ENCODE data around the gene CCDC51. TPM values are rescaled to one million over a fixed set of nuclear protein-coding genes. Genes with fewer than 3 reads are reported as not detected.

The CCDC51 gene
- total and polyA plus RNA-seq, 2 of the 13 experiments (the other 11 are each of a cell fraction or from before 2014, with no cell fraction given) = 18.1 to 29.4 TPM

- TF ChIP-seq RXRB (CRISPR knock-in tag; IDR thresholded peaks at IDR 0.05; ENCODE audit: borderline replicate concordance) (peak; percentile 60; the same call in 1 of the 2 replicates), NFKBIZ (CRISPR knock-in tag; IDR thresholded peaks at IDR 0.05) (no peak; the same call in 1 of the 2 replicates), ZBTB26 (CRISPR knock-in tag; IDR thresholded peaks at IDR 0.05; ENCODE audit: borderline replicate concordance) (no peak; the same call in none of the 2 replicates), ZFP1 (CRISPR knock-in tag; IDR thresholded peaks at IDR 0.05) (0 out of 2 replicates have a peak, but pooled peaks have one; percentile 71), HDAC6 (IDR thresholded peaks at IDR 0.05; ENCODE audit: low read depth, low read length) (no peak), ZNF770 (CRISPR knock-in tag; IDR thresholded peaks at IDR 0.05) (peak; percentile 86), HMGXB3 (CRISPR knock-in tag; IDR thresholded peaks at IDR 0.05; ENCODE audit: borderline replicate concordance) (peak; percentile 84), ZNF264 (CRISPR knock-in tag; IDR thresholded peaks at IDR 0.05) (no peak), ZFP91 (CRISPR knock-in tag; IDR thresholded peaks at IDR 0.05; ENCODE audit: borderline replicate concordance) (peak; percentile 99), FOXP4 (CRISPR knock-in tag; IDR thresholded peaks at IDR 0.05) (no peak), KDM5B (CRISPR knock-in tag; IDR thresholded peaks at IDR 0.05; ENCODE audit: borderline replicate concordance) (peak; percentile 70; the same call in 1 of the 2 replicates), BRCA1 (CRISPR knock-in tag; IDR thresholded peaks at IDR 0.05) (no peak), ZNF253 (CRISPR knock-in tag; IDR thresholded peaks at IDR 0.05; ENCODE audit: borderline replicate concordance) (no peak), ZNF557 (CRISPR knock-in tag; IDR thresholded peaks at IDR 0.05) (no peak), SETDB1 (CRISPR knock-in tag; IDR thresholded peaks at IDR 0.05; ENCODE audit: borderline replicate concordance) (no peak)
Observed at GRCh38 chr3:48472923-48473616, 33.2 kb upstream of the CCDC51 start (continued).

Data from HepG2 (cell line).